Gastrocnemius medialis (tissue), 4 donors: ENCODE data around the gene TCF12. TPM values are rescaled to one million over a fixed set of nuclear protein-coding genes. Genes with fewer than 3 reads are reported as not detected.

Source experiments
- ATAC-seq, 2 donors: fragments of 150-250 bp; one replicate each; pipeline ENCODE4 v1.9.1; 2016
- DNase-seq, 2 donors: peaks; one replicate each; pipeline ENCODE4 v3.0.0-alpha.2; 2019
- H3K27ac ChIP-seq, 4 donors: fragments of 200-600 bp; sonication (generic); 1 replicate in 1 of 4; 2 replicates in 3 of 4; pipeline ENCODE4 v1.5.1; 2016 to 2018; ENCODE audit warnings: mild to moderate bottlenecking in 2 of 4, moderate library complexity in 1 of 4
- H3K27me3 ChIP-seq, 3 donors: fragments of 200-600 bp; sonication (generic) in 2 of 3; 1 replicate in 1 of 3; 2 replicates in 2 of 3; pipeline versions ENCODE4 v1.5.1 to v1.6.0; 2016 to 2019; ENCODE audit warnings: mild to moderate bottlenecking in 1 of 3, moderate library complexity in 1 of 3
- H3K36me3 ChIP-seq, 2 donors: fragments of 200-600 bp; sonication (generic) in 1 of 2; one replicate each; pipeline ENCODE4 v1.5.1; 2017 to 2018
- H3K4me1 ChIP-seq, 2 donors: fragments of 200-600 bp; sonication (generic) in 1 of 2; one replicate each; pipeline ENCODE4 v1.5.1; 2016 to 2017; ENCODE audit warnings: mild to moderate bottlenecking in 2 of 2
- H3K4me3 ChIP-seq, 4 donors: fragments of 200-600 bp; sonication (generic) in 3 of 4; 1 replicate in 1 of 4; 2 replicates in 3 of 4; pipeline ENCODE4 v1.5.1; 2016 to 2019; ENCODE audit warnings: mild to moderate bottlenecking in 2 of 4
- H3K9me3 ChIP-seq, 3 donors: fragments of 200-600 bp; sonication (generic) in 2 of 3; 1 replicate in 1 of 3; 2 replicates in 2 of 3; pipeline ENCODE4 v1.5.1; 2016 to 2019
- POLR2A ChIP-seq, 2 donors: fragments of 450-650 bp; IDR thresholded peaks; one replicate each; pipeline ENCODE4 v1.6.1; 2017; ENCODE audit warnings: antibody characterized with exemption in 2 of 2, mild to moderate bottlenecking in 2 of 2, moderate library complexity in 2 of 2
- in situ Hi-C, 4 donors: fragments of 200-750 bp; cut with MboI; loops; one replicate each; pipeline versions ENCODE4 v1.15.0 to v1.8.0; 2017; ENCODE audit warnings: low sequenced_read_pairs in 4 of 4
- intact Hi-C: fragments of 100-400 bp; cut with DNase I; formaldehyde crosslinking; loops from one replicate; pipeline ENCODE4 v1.15.1; 2023; ENCODE audit warnings: low total_unique reads
- total RNA-seq, 4 donors: library from RNA; depleted of rRNA; stranded (reverse); fragments of >200 nt; gene quantifications; one replicate each; pipeline versions ENCODE4 v1.1.0 to v1.2.3, GENCODE V29; 2016
- TF ChIP-seq, protein P1 (sequence below), 5 experiments: fragments of 450-650 bp in 3 of 5; fragments of 200-600 bp in 2 of 5; sonication (generic) in 2 of 5; IDR thresholded peaks in 4 of 5; conservative IDR thresholded peaks in 1 of 5; 1 replicate in 4 of 5; 2 replicates in 1 of 5; pipeline ENCODE4 v1.5.1; 2016 to 2019; ENCODE audit warnings: antibody characterized with exemption in 5 of 5, mild to moderate bottlenecking in 3 of 5, moderate library complexity in 3 of 5

TCF12 gene
- total RNA-seq, 4 donors from 2014 or later = 34.9 to 63.0 (median 51.4) TPM

DNA sequence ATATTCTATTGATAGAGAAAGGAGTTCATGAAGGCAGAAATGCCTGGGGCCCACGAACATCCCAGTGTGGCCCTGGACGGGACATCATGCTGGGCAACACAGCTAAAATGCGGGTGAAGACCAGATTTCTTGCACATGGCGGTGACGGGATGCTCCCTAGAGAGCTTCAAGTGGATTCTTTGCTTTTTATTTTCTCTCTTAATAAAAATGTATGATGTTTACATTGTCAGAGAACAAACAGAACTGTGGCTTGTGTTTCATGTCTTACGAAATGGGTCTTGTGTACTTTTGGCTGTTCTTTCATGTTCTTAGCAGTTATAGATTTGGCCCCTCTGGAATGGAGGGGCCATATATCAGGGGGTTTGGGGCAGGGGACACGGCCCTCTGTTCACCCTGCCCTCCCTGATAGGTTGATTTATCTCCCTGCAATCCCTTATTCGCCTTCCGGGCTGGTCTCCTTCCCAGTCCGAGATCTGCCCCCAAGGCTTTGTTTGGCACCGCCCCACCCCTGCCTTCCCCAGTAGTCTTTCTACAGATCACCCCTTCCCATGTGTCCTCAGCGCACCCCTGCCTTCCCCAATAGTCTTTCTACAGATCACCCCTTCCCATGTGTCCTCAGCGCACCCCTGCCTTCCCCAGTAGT, 389.2 kb downstream of the TCF12 start:
- in situ Hi-C loops = loop anchor here (5.0 to 25.0 kb wide), 6 partner anchors 160 to 820 kb away; partner anchors contain the start of gene TCF12 (in 1 of the 4)

DNA sequence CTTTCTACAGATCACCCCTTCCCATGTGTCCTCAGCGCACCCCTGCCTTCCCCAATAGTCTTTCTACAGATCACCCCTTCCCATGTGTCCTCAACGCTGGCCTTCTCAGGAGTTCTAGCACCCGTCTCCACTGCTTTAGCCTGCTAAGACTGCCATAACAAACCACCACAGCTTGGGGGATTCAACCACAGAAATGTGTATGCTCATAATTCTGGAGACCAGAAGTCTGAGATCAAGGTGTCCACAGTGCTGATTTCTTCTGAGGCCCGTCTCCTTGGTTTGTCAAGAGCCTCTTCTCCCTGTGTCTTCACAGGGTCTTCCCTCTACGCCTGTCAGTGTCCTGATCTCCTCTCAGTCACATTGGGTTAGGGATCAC, 389.7 kb downstream of the TCF12 start:
- in situ Hi-C loops = loop anchor here (5.0 to 25.0 kb wide), 6 partner anchors 161 to 821 kb away; partner anchors contain the start of gene TCF12 (in 1 of the 4)
- ATAC-seq (no peak), DNase-seq (no peak)
- no peaks in the 10 kb centered on the region for H3K9me3 ChIP-seq
- intact Hi-C loops = loop anchor here (5.0 to 10.0 kb wide), 2 partner anchors 93 to 486 kb away; no protein-coding TSS in a partner anchor
- H3K4me3 ChIP-seq = no peak overlapping the region
- peaks cover 13 to 20% of the 10 kb centered on the region in 2 donors for H3K4me1 ChIP-seq
- no peaks in the 10 kb centered on the region for H3K27me3 ChIP-seq
- TF ChIP-seq POLR2A (IDR thresholded peaks at IDR 0.05) = no peak
- TF ChIP-seq, protein P1, sequence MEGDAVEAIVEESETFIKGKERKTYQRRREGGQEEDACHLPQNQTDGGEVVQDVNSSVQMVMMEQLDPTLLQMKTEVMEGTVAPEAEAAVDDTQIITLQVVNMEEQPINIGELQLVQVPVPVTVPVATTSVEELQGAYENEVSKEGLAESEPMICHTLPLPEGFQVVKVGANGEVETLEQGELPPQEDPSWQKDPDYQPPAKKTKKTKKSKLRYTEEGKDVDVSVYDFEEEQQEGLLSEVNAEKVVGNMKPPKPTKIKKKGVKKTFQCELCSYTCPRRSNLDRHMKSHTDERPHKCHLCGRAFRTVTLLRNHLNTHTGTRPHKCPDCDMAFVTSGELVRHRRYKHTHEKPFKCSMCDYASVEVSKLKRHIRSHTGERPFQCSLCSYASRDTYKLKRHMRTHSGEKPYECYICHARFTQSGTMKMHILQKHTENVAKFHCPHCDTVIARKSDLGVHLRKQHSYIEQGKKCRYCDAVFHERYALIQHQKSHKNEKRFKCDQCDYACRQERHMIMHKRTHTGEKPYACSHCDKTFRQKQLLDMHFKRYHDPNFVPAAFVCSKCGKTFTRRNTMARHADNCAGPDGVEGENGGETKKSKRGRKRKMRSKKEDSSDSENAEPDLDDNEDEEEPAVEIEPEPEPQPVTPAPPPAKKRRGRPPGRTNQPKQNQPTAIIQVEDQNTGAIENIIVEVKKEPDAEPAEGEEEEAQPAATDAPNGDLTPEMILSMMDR (IDR thresholded peaks at IDR 0.05 in 4 of 5, conservative IDR thresholded peaks at IDR 0.05 in 1 of 5) = no peak
- no peaks in the 10 kb centered on the region for H3K36me3 ChIP-seq
- no peak overlapping the region for H3K27ac ChIP-seq

More for the DNA sequence above, 389.2 kb downstream of the TCF12 start:
- DNase-seq = no peak
- H3K27me3 ChIP-seq = no peaks in the 10 kb centered on the region
- intact Hi-C loops = loop anchor here (2.0 to 10.0 kb wide), 3 partner anchors 93 to 811 kb away; no protein-coding TSS in a partner anchor
- H3K4me3 ChIP-seq = no peak overlapping the region
- ATAC-seq = no peak
- H3K36me3 ChIP-seq = no peaks in the 10 kb centered on the region
- no peak overlapping the region for H3K27ac ChIP-seq
- peaks cover 8 to 15% of the 10 kb centered on the region in 2 donors for H3K4me1 ChIP-seq
- TF ChIP-seq, protein P1 (IDR thresholded peaks at IDR 0.05 in 4 of 5, conservative IDR thresholded peaks at IDR 0.05 in 1 of 5) = no peak
- no peak for TF ChIP-seq POLR2A (IDR thresholded peaks at IDR 0.05)
- no peaks in the 10 kb centered on the region for H3K9me3 ChIP-seq

DNA sequence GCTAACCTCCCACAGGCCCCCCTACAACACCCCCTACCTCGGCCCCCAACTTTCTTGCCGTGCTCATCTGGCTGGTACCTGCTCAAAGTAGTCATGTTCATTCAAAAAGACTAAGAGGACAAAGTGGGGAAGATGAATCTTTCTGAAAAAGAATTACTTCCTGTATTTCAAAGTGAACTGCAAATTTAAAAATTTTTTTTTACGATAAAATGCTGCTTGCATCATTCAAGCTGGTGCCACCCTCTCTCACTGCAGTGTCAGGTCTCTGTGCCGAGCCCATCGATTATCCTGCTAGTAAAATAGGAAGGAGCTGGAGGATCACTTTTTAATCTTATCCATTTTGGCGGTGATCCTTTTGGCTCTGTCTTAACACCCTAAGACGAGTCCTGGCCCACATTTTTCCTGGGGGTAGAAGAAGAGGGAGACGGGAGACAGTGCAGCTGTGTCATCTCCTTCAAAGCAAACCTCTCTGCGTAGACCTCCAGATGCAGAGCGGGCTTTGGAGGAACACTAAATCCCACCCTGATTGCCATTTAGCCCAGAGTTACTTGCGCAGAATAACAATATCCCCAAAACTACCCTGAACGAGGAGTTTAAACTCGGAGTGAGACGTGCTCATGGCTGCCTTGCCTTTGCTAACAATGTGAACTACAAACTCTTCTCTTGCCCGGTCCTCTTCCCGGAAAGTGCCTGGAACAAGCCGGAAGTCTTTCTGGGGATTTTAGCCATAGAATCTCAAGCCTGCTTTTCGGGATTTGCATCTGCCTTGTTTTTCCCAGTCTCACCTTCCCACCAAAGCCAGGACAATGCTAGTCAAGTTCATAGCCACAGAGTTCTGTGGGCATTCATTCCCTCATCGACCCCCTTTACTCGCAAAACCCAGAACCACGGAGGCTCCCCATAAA, 391.7 kb downstream of the TCF12 start:
- Histone ChIP-seq H3K4me1 (peaks cover 13 to 20% of the 10 kb centered on the region in 2 donors), H3K27ac (no peak overlapping the region), H3K9me3 (no peaks in the 10 kb centered on the region), H3K27me3 (no peaks in the 10 kb centered on the region), H3K36me3 (no peaks in the 10 kb centered on the region), H3K4me3 (no peak overlapping the region)
- in situ Hi-C loops (loop anchor here (5.0 to 25.0 kb wide), 6 partner anchors 163 to 823 kb away; partner anchors contain the start of gene TCF12 (in 1 of the 4)), intact Hi-C loops (loop anchor here (5.0 to 10.0 kb wide), 2 partner anchors 95 to 488 kb away; no protein-coding TSS in a partner anchor)
- TF ChIP-seq POLR2A (IDR thresholded peaks at IDR 0.05) = no peak
- TF ChIP-seq, protein P1 (IDR thresholded peaks at IDR 0.05 in 4 of 5, conservative IDR thresholded peaks at IDR 0.05 in 1 of 5) = no peak
- no peak for DNase-seq
- ATAC-seq = no peak

DNA sequence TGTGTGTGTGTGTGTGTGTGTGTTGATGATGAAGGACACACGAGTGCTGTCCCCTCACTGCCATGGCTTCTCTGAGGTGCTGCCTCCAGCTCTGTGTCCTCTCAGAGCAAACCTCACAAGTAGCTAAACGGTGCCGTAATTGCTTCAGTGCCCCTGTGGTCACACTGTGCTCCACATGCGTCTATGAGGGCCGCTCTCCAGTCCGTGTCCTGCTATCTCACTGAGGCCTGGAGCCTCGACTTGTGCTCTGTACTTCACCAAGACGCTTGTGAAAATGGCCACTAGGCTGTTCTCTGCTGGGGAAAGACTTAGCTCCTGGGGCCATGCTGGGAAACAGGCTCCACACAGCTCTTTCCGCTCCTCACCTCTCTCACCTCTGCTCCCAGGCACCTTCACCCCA, 392.4 kb downstream of the TCF12 start:
- in situ Hi-C loops = loop anchor here in 2 of 4 donors (25.0 kb wide), 2 partner anchors 399 to 824 kb away; partner anchors contain the start of gene TCF12 (in 1 of the 2)
- TF ChIP-seq, protein P1 (IDR thresholded peaks at IDR 0.05 in 4 of 5, conservative IDR thresholded peaks at IDR 0.05 in 1 of 5) = no peak
- no peak for TF ChIP-seq POLR2A (IDR thresholded peaks at IDR 0.05)

More for the DNA sequence above, 392.4 kb downstream of the TCF12 start:
- intact Hi-C loops = no loop called here
- no peaks in the 10 kb centered on the region for H3K36me3 ChIP-seq
- ATAC-seq (no peak), DNase-seq (no peak)
- no peaks in the 10 kb centered on the region for H3K27me3 ChIP-seq
- no peak overlapping the region for H3K27ac ChIP-seq
- no peak overlapping the region for H3K4me3 ChIP-seq
- H3K9me3 ChIP-seq = no peaks in the 10 kb centered on the region
- H3K4me1 ChIP-seq = peaks cover 13 to 20% of the 10 kb centered on the region in 2 donors
